Naive B cell (primary cell): ENCODE results near the gene CD84. TPM values are rescaled to one million over a fixed set of nuclear protein-coding genes. Genes with fewer than 3 reads are reported as not detected.
"Not testable (repeated sequence)": the region's sequence is repeated elsewhere in the genome, so short reads cannot be mapped to it uniquely, and the experiment has no call there.

ENCODE experiments used
- ATAC-seq, 2 donors: fragments of 150-1000 bp; cut with Tn5 transposase; 2 replicates each; pipeline ENCODE4 v1.10.0; 2021; ENCODE audit warnings: low read depth in 2 of 2, mild to moderate bottlenecking in 2 of 2, moderate library complexity in 2 of 2
- DNase-seq: peaks from one replicate; pipeline ENCODE4 v3.0.0; 2022
- H3K27ac Mint-ChIP-seq, 6 donors: one replicate each; pipeline ENCODE4 v1.8.0; 2020 to 2022; ENCODE audit warnings: mild to moderate bottlenecking in 6 of 6, mixed read lengths in 6 of 6, moderate library complexity in 5 of 6, inconsistent platforms in 2 of 6
- H3K27me3 Mint-ChIP-seq, 3 donors: one replicate each; pipeline ENCODE4 v1.8.0; 2021 to 2022; ENCODE audit warnings: mixed read lengths in 3 of 3, mild to moderate bottlenecking in 1 of 3
- H3K36me3 Mint-ChIP-seq, 2 donors: one replicate each; pipeline ENCODE4 v1.8.0; 2020 to 2022; ENCODE audit warnings: mixed read lengths in 2 of 2, inconsistent platforms in 1 of 2, mild to moderate bottlenecking in 1 of 2
- H3K4me1 Mint-ChIP-seq, 3 donors: one replicate each; pipeline ENCODE4 v1.8.0; 2020 to 2022; ENCODE audit warnings: mixed read lengths in 3 of 3, inconsistent platforms in 1 of 3, mild to moderate bottlenecking in 1 of 3, moderate library complexity in 1 of 3
- H3K4me3 Mint-ChIP-seq, 8 donors: one replicate each; pipeline ENCODE4 v1.8.0; 2020 to 2022; ENCODE audit warnings: mild to moderate bottlenecking in 8 of 8, mixed read lengths in 8 of 8, moderate library complexity in 8 of 8, inconsistent platforms in 2 of 8
- H3K9me3 Mint-ChIP-seq, 7 donors: one replicate each; pipeline ENCODE4 v1.8.0; 2020 to 2022; ENCODE audit warnings: mixed read lengths in 7 of 7, mild to moderate bottlenecking in 5 of 7, inconsistent platforms in 2 of 7, moderate library complexity in 1 of 7
- polyA plus RNA-seq, 6 donors: library from polyadenylated mRNA; unstranded; fragments of 300-500 nt; fragmentation: Illumina TruSeq; gene quantifications; one replicate each; pipeline ENCODE4 v1.2.3, GENCODE V29; 2021; ENCODE audit warnings: low read depth in 6 of 6

The CD84 gene
- polyA plus RNA-seq, 6 donors from 2014 or later = 8.5 to 20.6 (median 13.1) TPM

DNA sequence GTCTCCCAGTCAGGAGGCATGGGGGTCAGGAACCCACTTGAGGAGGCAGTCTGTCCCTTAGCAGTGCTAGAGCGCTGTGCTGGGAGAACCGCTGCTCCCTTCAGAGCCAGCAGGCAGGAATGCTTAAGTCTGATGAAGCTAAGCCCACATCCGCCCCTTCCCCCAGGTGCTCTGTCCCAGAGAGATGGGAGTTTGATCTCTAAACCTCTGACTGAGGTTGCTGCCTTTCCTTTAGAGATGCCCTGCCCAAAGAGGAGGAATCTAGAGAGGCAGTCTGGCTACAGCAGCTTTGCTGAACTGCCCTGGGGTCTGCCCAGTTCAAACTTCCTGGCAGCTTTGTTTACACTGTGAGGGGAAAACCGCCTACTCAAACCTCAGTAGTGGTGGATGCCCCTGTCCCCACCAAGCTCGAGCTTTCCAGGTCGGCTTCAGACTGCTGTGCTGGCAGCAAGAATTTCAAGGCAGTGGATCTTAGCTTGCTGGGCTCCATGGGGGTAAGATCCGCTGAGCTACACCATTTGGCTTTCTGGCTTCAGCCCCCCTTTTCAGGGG lies 49.8 kb downstream of the CD84 start:
- not testable (repeated sequence) for H3K27me3 Mint-ChIP-seq, DNase-seq, ATAC-seq
- Mint-ChIP-seq H3K36me3 (peaks cover 20 to 25% of the 10 kb centered on the region in 2 donors), H3K9me3 (peaks cover 5 to 41% (median 38%) of the 10 kb centered on the region in 7 donors), H3K4me1 (peaks cover 9 to 33% (median 31%) of the 10 kb centered on the region in 3 donors), H3K27ac (peak overlapping the region in 3 of 6 donors; percentile 18 to 79 (median 56)), H3K4me3 (peak overlapping the region in 2 of 8 donors; percentile 12 to 69)

DNA sequence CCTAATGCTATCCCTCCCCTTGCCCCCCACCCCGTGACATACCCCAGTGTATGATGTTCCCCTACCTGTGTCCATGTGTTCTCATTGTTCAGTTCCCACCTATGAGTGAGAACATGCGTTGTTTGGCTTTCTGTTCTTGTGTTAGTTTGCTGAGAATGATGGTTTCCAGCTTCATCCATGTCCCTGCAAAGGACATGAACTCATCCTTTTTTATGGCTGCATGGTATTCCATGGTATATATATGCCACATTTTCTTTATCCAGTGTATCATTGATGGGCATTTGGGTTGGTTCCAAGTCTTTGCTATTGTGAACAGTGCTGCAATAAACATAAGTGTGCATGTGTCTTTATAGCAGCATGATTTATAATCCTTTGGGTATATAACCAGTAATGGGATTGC lies 55.5 kb downstream of the CD84 start:
- peaks cover 46 to 68% (median 61%) of the 10 kb centered on the region in 3 donors for H3K4me1 Mint-ChIP-seq

DNA sequence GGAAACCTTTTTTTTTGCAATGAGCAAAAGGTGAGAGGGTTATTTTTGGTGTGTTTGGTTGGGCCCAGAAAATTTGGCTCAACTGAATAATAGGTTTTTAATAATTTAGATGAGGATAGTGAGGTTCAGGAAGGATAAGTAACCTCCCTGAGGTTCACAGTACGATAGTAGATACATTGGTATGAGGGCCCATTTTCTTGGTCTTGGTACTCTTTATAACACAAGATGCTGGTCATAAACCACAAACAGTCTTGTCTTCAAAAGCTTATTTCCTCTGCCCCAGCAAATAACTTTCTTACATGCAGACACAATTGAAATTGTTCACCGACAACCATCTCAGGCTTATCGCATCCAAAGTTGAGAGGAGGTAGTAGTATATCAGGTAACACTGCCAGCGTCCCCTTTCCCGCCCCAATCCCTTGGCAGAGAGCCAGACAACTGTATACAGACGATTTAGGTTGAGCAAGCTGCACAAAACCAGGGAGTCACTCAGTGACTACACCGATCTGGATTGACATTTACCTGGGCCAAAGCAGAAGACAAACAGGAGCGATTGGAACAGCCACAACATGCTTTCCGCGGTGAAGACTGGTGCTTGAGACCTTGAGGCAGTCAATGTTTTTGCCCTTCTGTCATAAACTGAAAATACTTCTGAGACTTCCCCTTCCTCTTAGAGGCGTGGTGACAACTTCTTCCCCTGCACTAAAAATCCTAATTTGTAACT lies 56.5 kb downstream of the CD84 start, which contains the start of gene SLAMF6:
Gene SLAMF6, minus strand, starts transcription at position 634 of the 724 bp plus-strand sequence. Its CDS starts 63 bp downstream, at position 571.
- peak within 1 kb of the TSS; percentile 76 to 96 (median 94) for H3K27ac Mint-ChIP-seq
- DNase-seq (peak; percentile 47), ATAC-seq (peak; percentile 71 to 73)
- peaks cover 49 to 75% (median 67%) of the 10 kb centered on the region in 3 donors for H3K4me1 Mint-ChIP-seq
- H3K9me3 Mint-ChIP-seq = peaks cover 5 to 33% (median 17%) of the 10 kb centered on the region in 7 donors
- H3K36me3 Mint-ChIP-seq = peaks cover 22 to 28% of the 10 kb centered on the region in 2 donors
- H3K4me3 Mint-ChIP-seq = peak within 1 kb of the TSS; percentile 90 to 99 (median 98)
- no peaks in the 10 kb centered on the region for H3K27me3 Mint-ChIP-seq

More for the DNA sequence above, 55.5 kb downstream of the CD84 start:
- DNase-seq, H3K27me3 Mint-ChIP-seq, ATAC-seq: not testable (repeated sequence)
- H3K4me3 Mint-ChIP-seq = peak overlapping the region in 5 of 8 donors; percentile 9 to 80 (median 69)
- peaks cover 24 to 30% of the 10 kb centered on the region in 2 donors for H3K36me3 Mint-ChIP-seq
- peak overlapping the region in 2 of 6 donors; percentile 35 to 36 for H3K27ac Mint-ChIP-seq
- peaks cover 5 to 43% (median 28%) of the 10 kb centered on the region in 7 donors for H3K9me3 Mint-ChIP-seq

DNA sequence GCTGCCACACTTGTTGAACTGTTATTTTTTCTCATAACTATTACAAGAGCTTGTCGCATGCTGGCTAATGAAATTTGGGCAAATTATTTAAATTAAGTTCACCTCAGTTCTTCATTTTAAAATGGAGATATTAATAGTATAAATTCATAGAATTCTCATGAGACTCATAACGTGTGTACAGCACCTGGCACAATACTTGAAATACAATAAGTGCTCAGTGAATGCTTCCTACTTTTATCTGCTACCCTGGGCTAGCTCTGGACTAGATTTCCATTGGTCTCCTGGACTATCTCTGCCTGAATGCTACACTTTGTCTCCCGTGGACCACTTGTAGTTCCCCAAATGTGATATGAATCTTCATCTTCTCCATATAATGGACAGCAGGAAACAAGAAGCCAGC lies 57.2 kb downstream of the CD84 start:
- DNase-seq = no peak
- Mint-ChIP-seq H3K27me3 (no peaks in the 10 kb centered on the region), H3K4me3 (peak overlapping the region; percentile 90 to 99 (median 98)), H3K9me3 (peaks cover 4 to 27% (median 12%) of the 10 kb centered on the region in 7 donors), H3K27ac (peak overlapping the region; percentile 90 to 96 (median 94)), H3K36me3 (peaks cover 16 to 24% of the 10 kb centered on the region in 2 donors), H3K4me1 (peaks cover 49 to 79% (median 70%) of the 10 kb centered on the region in 3 donors)
- no peak for ATAC-seq

DNA sequence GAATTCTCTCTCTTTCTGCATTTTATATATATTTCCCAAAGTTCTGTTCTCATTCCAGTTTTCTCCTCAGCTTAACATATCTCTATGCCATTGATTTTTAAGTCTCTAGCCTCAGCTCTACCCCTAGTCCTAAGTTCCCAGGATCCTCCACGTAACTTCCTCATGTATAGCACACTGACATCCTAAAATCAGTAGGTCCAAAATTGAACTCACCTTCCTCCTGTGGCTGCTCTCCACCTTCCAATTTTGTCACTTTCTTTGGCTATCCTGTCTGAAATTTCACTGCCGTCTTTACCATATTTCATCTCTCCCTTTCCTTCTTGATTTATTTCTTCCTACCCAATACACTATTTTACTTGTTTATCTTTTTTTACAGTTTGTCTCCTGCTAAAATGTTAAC lies 57.7 kb downstream of the CD84 start:
- peaks cover 0 to 22% (median 10%) of the 10 kb centered on the region in 7 donors for H3K9me3 Mint-ChIP-seq
- H3K4me1 Mint-ChIP-seq = peaks cover 55 to 85% (median 70%) of the 10 kb centered on the region in 3 donors
- H3K27ac Mint-ChIP-seq = peak overlapping the region; percentile 80 to 96 (median 93)
- DNase-seq (no peak), ATAC-seq (no peak)
- peaks cover 10 to 18% of the 10 kb centered on the region in 2 donors for H3K36me3 Mint-ChIP-seq
- H3K27me3 Mint-ChIP-seq = no peaks in the 10 kb centered on the region
- H3K4me3 Mint-ChIP-seq = peak overlapping the region; percentile 90 to 99 (median 98)

DNA sequence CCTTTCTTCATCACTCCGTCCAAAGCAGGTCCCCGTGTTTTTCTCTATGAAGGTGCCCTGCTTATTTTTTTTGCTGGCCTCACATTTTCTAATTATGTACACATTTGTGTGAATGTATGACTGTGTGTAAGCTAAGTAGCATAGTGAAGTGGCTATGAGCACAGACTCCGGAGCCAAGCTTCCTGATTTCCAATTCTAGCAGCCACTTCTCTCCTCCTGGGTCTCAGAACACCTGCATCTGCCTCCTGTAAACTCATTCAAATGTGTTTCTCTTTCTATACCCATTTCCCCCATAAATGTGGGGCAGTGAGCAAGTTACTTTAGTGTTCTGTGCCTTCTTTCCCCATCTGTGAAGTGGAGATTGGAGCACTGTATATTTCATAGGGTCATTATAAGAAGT lies 58.3 kb downstream of the CD84 start:
- Mint-ChIP-seq H3K9me3 (peaks cover 0 to 17% (median 10%) of the 10 kb centered on the region in 7 donors), H3K27me3 (no peaks in the 10 kb centered on the region), H3K27ac (peak overlapping the region; percentile 80 to 96 (median 88)), H3K36me3 (peaks cover 8 to 17% of the 10 kb centered on the region in 2 donors), H3K4me3 (peak overlapping the region; percentile 90 to 99 (median 98)), H3K4me1 (peaks cover 60 to 90% (median 74%) of the 10 kb centered on the region in 3 donors)
- peak; percentile 40 for DNase-seq
- ATAC-seq = peak; percentile 68 to 71

DNA sequence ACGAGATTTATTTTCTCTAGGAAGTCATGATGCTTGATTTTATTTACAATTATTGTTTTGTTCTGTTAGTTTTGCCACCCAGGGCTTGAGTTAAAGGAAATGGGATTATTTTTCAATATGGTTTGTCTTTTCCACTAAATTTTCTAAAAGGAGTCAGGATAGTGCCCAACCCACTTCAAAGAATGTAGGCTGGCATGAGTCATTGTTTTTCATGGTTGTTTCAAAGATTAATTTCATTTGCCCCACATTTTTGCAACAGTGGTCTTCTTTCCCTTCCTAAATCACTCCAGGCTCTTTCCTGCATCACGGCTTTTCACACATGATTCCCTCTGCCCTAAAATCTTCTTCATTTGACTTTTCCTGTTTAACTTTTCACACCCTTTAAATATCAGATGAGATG lies 58.7 kb downstream of the CD84 start:
- Mint-ChIP-seq H3K4me1 (peaks cover 64 to 92% (median 77%) of the 10 kb centered on the region in 3 donors), H3K27me3 (no peaks in the 10 kb centered on the region), H3K9me3 (peaks cover 0 to 14% (median 8%) of the 10 kb centered on the region in 7 donors), H3K4me3 (peak overlapping the region; percentile 90 to 99 (median 98)), H3K36me3 (peaks cover 8 to 17% of the 10 kb centered on the region in 2 donors), H3K27ac (peak overlapping the region; percentile 80 to 96 (median 88))
- ATAC-seq (no peak), DNase-seq (no peak)

DNA sequence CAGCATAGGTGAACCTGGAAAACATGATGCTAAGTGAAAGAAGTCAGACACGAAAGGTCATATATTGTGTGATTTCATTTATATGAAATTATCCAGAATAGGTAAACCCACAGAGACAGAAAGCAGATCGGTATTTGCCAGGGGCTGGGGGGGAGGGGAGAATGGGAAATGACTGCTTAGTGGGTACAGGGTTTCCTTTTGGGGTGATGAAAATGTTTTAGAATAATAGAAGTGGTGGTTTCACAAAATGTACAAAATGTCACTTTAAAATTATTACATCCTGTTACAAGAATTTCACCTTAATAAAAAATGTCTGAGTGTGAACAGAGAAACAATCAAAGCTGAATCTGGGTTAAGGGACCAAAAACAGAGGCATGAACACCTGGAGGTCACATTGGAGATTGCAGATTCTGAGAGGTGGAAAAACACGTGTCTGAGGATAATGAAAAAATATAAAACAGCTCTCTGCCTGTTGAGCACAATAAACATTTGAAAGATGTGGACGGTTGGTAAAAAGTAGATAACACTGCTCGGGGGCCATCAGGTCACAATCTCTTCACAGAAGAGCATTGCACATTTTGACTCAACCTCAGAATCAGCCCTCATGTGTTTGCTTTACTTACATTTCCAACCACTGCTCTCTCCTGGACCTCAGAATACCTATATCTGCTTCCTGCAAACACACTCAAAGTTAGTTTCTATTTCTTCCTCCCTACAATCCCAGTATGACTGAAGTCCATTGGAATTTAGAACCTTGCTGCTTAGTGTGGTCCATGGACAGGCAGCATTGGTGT lies 59.5 kb downstream of the CD84 start:
- H3K9me3 Mint-ChIP-seq = peaks cover 0 to 12% (median 2%) of the 10 kb centered on the region in 7 donors
- DNase-seq (no peak), ATAC-seq (peak; percentile 22 to 42)
- peak overlapping the region in 5 of 6 donors; percentile 80 to 96 (median 90) for H3K27ac Mint-ChIP-seq
- peaks cover 11 to 21% of the 10 kb centered on the region in 2 donors for H3K36me3 Mint-ChIP-seq
- H3K27me3 Mint-ChIP-seq = no peaks in the 10 kb centered on the region
- peak overlapping the region; percentile 90 to 99 (median 98) for H3K4me3 Mint-ChIP-seq
- peaks cover 72 to 92% (median 77%) of the 10 kb centered on the region in 3 donors for H3K4me1 Mint-ChIP-seq

DNA sequence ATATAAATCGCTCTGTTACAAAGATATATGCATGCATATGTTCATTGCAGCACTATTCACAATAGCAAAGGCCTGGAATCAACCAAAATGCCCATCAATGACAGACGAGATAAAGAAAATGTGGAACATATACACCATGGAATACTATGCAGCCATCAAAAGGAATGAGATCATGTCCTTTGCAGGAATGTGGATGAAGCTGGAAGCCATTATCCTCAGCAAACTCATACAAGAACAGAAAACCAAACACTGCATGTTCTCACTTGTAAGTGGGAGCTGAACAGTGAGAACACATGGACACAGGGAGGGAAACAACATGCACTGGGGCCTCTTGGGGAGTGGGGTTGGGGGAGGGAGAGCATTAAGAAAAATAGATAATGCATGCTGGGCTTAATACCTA lies 61.8 kb downstream of the CD84 start:
- not testable (repeated sequence) for H3K27me3 Mint-ChIP-seq, ATAC-seq, DNase-seq
- Mint-ChIP-seq H3K9me3 (peaks cover 2 to 20% (median 12%) of the 10 kb centered on the region in 7 donors), H3K36me3 (peaks cover 26 to 31% of the 10 kb centered on the region in 2 donors), H3K4me1 (peaks cover 89 to 98% (median 89%) of the 10 kb centered on the region in 3 donors), H3K27ac (peak overlapping the region in 4 of 6 donors; percentile 9 to 90 (median 52)), H3K4me3 (peak overlapping the region in 5 of 8 donors; percentile 62 to 99 (median 93))

DNA sequence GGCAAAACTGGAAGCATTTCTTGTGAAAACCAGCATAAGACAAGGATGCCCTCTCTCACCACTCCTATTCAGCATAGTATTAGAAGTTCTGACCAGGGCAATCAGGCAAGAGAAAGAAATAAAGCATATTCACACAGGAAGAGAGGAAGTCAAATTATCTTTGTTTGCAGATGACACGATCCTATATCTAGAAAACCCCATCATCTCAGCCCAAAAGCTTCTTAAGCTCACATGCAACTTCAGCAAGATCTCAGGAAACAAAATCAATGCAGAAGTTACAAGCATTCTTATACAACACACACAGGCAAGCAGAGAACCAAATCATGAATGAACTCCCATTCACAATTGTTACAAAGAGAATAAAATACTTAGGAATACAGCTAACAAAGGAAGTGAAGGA lies 63.4 kb downstream of the CD84 start:
- not testable (repeated sequence) for ATAC-seq
- H3K9me3 Mint-ChIP-seq = peaks cover 4 to 26% (median 18%) of the 10 kb centered on the region in 7 donors
- H3K27ac Mint-ChIP-seq = peak overlapping the region; percentile 15 to 90 (median 62)

DNA sequence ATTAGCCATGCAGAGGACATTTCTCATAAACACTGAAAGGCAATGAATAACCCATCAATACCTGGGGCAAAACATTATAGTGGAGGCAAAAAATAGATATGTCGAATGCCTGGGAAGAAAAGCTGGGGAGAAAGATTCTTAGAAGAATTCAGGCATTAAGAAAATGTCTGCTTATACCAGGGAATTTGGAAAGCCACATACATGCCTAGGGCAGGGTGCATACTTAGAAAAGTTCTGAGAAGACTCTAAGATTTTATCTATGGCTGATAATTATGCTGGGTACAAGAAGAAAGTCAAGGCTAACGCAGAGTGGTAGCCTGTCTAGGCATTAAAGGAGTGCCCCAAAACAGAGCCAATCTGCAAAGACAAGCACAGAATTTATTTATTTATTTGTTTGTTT lies 74.6 kb downstream of the CD84 start:
- Mint-ChIP-seq H3K36me3 (peaks cover 69 to 71% of the 10 kb centered on the region in 2 donors), H3K4me3 (peak overlapping the region in 3 of 8 donors; percentile 17 to 64 (median 38)), H3K9me3 (peaks cover 9 to 53% (median 42%) of the 10 kb centered on the region in 7 donors), H3K27ac (peak overlapping the region; percentile 24 to 80 (median 53)), H3K27me3 (no peaks in the 10 kb centered on the region), H3K4me1 (peaks cover 55 to 77% (median 70%) of the 10 kb centered on the region in 3 donors)
- ATAC-seq (no peak), DNase-seq (no peak)

More for the DNA sequence above, 63.4 kb downstream of the CD84 start:
- H3K27me3 Mint-ChIP-seq, DNase-seq: not testable (repeated sequence)
- Mint-ChIP-seq H3K4me1 (peaks cover 74 to 91% (median 76%) of the 10 kb centered on the region in 3 donors), H3K4me3 (peak overlapping the region; percentile 27 to 95 (median 76)), H3K36me3 (peaks cover 31 to 41% of the 10 kb centered on the region in 2 donors)

DNA sequence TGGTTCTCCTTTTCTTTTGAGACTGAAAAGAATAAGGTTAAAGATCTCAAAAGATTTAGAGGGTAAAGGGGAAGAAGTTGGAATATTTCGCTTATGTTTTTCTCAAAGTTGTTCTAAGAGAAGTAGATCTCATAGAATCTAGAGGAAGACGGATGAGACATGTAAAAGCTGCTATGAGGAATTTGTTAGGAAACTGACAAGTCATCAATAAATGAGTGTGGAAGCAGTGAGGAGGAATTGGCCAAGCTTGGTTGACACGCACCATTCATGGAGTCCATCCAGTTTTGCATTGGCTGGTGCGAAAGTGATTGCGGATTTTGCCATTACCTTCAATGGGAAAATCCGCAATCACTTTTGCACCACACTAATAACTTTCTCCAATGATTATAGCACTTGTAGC lies 76.2 kb downstream of the CD84 start:
- peaks cover 66 to 83% (median 80%) of the 10 kb centered on the region in 3 donors for H3K4me1 Mint-ChIP-seq
- H3K27ac Mint-ChIP-seq = peak overlapping the region in 5 of 6 donors; percentile 1 to 94 (median 80)
- ATAC-seq (no peak), DNase-seq (no peak)
- H3K4me3 Mint-ChIP-seq = peak overlapping the region in 6 of 8 donors; percentile 10 to 74 (median 42)
- peaks cover 13 to 51% (median 32%) of the 10 kb centered on the region in 7 donors for H3K9me3 Mint-ChIP-seq
- peaks cover 70 to 71% of the 10 kb centered on the region in 2 donors for H3K36me3 Mint-ChIP-seq
- no peaks in the 10 kb centered on the region for H3K27me3 Mint-ChIP-seq
